ENCODE measurements around the gene FOXP1.

The FOXP1 gene

DNA sequence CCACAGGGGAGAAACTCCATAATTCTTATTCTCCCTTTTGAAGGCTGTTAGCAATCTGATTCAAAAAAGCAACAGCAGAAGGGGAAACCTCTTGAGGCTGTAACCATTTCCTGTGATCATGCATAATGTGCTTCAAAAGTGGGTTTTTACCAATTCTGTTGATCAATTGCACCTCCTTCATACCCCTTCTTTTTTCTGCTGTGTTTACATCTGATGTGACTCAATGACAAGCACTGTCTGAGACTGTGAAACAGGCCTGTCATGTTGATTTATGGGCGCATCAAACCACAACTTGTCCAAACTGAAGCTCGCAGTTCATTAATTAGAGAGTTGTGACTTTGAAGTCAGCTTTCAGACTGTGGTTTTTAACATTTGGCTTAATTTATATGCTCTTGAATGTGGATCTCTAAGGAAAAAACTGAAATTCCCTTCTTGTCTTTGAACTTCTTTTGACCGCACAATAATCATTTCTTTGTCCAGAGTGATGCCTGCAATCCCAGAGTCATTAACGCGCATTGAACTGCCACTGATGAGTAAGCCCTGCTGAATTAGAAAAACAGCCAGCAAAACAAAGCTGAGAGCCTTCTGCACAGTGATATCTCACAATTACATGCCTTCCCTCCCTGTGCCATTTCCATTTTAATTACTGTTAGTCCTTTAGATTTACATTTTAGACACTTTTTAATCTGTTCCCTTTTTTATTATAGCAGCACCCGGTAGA is 532.8 kb downstream of the FOXP1 start:
- no peaks in the 10 kb centered on the region for H3K27me3 ChIP-seq (ENCODE audit: insufficient read depth, low read length)
- H3K27ac ChIP-seq (ENCODE audit: low read depth, low read length, poor library complexity, severe bottlenecking), result no peak overlapping the region
- no peak for TF ChIP-seq EZH2 (IDR thresholded peaks at IDR 0.05; ENCODE audit: borderline replicate concordance, low read length)
- TF ChIP-seq, protein P1, sequence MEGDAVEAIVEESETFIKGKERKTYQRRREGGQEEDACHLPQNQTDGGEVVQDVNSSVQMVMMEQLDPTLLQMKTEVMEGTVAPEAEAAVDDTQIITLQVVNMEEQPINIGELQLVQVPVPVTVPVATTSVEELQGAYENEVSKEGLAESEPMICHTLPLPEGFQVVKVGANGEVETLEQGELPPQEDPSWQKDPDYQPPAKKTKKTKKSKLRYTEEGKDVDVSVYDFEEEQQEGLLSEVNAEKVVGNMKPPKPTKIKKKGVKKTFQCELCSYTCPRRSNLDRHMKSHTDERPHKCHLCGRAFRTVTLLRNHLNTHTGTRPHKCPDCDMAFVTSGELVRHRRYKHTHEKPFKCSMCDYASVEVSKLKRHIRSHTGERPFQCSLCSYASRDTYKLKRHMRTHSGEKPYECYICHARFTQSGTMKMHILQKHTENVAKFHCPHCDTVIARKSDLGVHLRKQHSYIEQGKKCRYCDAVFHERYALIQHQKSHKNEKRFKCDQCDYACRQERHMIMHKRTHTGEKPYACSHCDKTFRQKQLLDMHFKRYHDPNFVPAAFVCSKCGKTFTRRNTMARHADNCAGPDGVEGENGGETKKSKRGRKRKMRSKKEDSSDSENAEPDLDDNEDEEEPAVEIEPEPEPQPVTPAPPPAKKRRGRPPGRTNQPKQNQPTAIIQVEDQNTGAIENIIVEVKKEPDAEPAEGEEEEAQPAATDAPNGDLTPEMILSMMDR (IDR thresholded peaks at IDR 0.05; ENCODE audit: low read length), result no peak
- H3K36me3 ChIP-seq (ENCODE audit: insufficient read depth, low read length), result peaks cover 97% of the 10 kb centered on the region
- no peaks in the 10 kb centered on the region for H3K4me1 ChIP-seq (ENCODE audit: insufficient read depth, low read length, severe bottlenecking)
- 0 out of 2 replicates have a peak, but pooled peaks cover 5% of the 10 kb centered on the region for H4K20me1 ChIP-seq (ENCODE audit: insufficient read depth, low read length)
- H2AFZ ChIP-seq (ENCODE audit: low read length), result no peak overlapping the region
- peaks cover 7% of the 10 kb centered on the region; the same call in 1 of the 2 replicates for H3K79me2 ChIP-seq (ENCODE audit: insufficient read depth, low read length)
- no peaks in the 10 kb centered on the region for H3K9me2 ChIP-seq (ENCODE audit: low read depth, low read length)
- H3K4me3 ChIP-seq (ENCODE audit: low read depth, low read length, poor library complexity, severe bottlenecking), result no peak overlapping the region
- H3K4me2 ChIP-seq (ENCODE audit: low read length), result no peak overlapping the region
- H3F3A ChIP-seq (ENCODE audit: insufficient read depth, low read length), result no peaks in the 10 kb centered on the region
- H3K9ac ChIP-seq (ENCODE audit: low read length), result no peak overlapping the region
- no peaks in the 10 kb centered on the region for H3K9me3 ChIP-seq (ENCODE audit: low read length)

DNA sequence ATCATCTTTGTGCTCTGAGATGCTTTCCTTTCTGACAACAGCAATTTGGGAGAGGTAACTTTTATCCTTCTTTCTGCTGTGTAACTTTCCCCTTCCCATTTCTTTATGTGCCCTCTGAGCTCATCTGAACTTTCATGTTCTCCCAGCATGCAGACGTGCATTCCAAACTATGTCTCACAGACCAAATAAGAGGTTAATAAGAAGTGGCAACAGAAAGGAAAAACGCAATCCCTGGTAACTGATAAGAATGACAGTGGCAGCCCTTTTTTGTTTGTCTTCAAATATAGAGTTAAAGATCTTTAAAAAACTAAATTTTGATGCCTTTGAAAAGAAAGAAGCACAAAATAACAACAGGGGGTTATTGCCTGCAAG is 533.4 kb downstream of the FOXP1 start:
- Histone ChIP-seq H3K4me1 (ENCODE audit: insufficient read depth, low read length, severe bottlenecking) (no peaks in the 10 kb centered on the region), H3K4me2 (ENCODE audit: low read length) (no peak overlapping the region), H3K9me3 (ENCODE audit: low read length) (no peaks in the 10 kb centered on the region), H2AFZ (ENCODE audit: low read length) (no peak overlapping the region), H3K79me2 (ENCODE audit: insufficient read depth, low read length) (peaks cover 5% of the 10 kb centered on the region; the same call in 1 of the 2 replicates), H3K36me3 (ENCODE audit: insufficient read depth, low read length) (peaks cover 97% of the 10 kb centered on the region), H3F3A (ENCODE audit: insufficient read depth, low read length) (no peaks in the 10 kb centered on the region), H3K27me3 (ENCODE audit: insufficient read depth, low read length) (no peaks in the 10 kb centered on the region), H3K27ac (ENCODE audit: low read depth, low read length, poor library complexity, severe bottlenecking) (no peak overlapping the region), H3K9ac (ENCODE audit: low read length) (no peak overlapping the region), H3K4me3 (ENCODE audit: low read depth, low read length, poor library complexity, severe bottlenecking) (no peak overlapping the region), H3K9me2 (ENCODE audit: low read depth, low read length) (no peaks in the 10 kb centered on the region), H4K20me1 (ENCODE audit: insufficient read depth, low read length) (0 out of 2 replicates have a peak, but pooled peaks cover 5% of the 10 kb centered on the region)
- TF ChIP-seq, protein P1 (IDR thresholded peaks at IDR 0.05; ENCODE audit: low read length), result no peak
- TF ChIP-seq EZH2 (IDR thresholded peaks at IDR 0.05; ENCODE audit: borderline replicate concordance, low read length), result no peak

DNA sequence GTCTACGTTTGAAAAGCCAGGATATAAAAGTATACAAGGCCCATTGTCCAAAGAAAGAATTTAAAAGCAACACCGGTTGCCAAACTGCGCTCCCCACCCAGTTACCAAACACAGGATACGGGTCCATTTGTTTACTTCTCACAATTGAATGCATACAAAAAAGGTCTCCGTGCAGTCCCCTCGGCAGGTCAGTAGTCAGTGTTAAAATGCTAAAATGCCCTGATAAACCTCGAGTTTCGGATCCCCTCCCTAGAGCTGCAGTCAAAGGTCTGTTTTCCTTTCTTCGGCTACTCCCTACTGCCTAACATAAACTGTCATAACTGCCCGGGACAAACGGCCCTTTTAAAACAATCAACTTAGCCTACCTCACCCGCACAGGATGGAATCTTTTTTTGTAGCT is 534.6 kb downstream of the FOXP1 start:
- H3K79me2 ChIP-seq (ENCODE audit: insufficient read depth, low read length), result no peaks in the 10 kb centered on the region
- H3K9me3 ChIP-seq (ENCODE audit: low read length), result no peaks in the 10 kb centered on the region
- no peak overlapping the region for H3K4me2 ChIP-seq (ENCODE audit: low read length)
- no peaks in the 10 kb centered on the region for H3K9me2 ChIP-seq (ENCODE audit: low read depth, low read length)
- H3K27me3 ChIP-seq (ENCODE audit: insufficient read depth, low read length), result no peaks in the 10 kb centered on the region
- H3K36me3 ChIP-seq (ENCODE audit: insufficient read depth, low read length), result peaks cover 98% of the 10 kb centered on the region
- H3K9ac ChIP-seq (ENCODE audit: low read length), result no peak overlapping the region
- no peak overlapping the region for H3K4me3 ChIP-seq (ENCODE audit: low read depth, low read length, poor library complexity, severe bottlenecking)
- H4K20me1 ChIP-seq (ENCODE audit: insufficient read depth, low read length), result no peaks in the 10 kb centered on the region
- no peak overlapping the region for H3K27ac ChIP-seq (ENCODE audit: low read depth, low read length, poor library complexity, severe bottlenecking)
- H3F3A ChIP-seq (ENCODE audit: insufficient read depth, low read length), result no peaks in the 10 kb centered on the region
- TF ChIP-seq, protein P1 (IDR thresholded peaks at IDR 0.05; ENCODE audit: low read length), result no peak
- TF ChIP-seq EZH2 (IDR thresholded peaks at IDR 0.05; ENCODE audit: borderline replicate concordance, low read length), result no peak
- H2AFZ ChIP-seq (ENCODE audit: low read length), result no peak overlapping the region
- H3K4me1 ChIP-seq (ENCODE audit: insufficient read depth, low read length, severe bottlenecking), result no peaks in the 10 kb centered on the region
